OCI-LY7 (cell line): Measurements from ENCODE around the gene RBBP7. TPM values are rescaled to one million over a fixed set of nuclear protein-coding genes. Genes with fewer than 3 reads are reported as not detected.
A peak's percentile ranks its signal among the peaks of the same experiment; 100 is the strongest.

Source experiments
- BruUV-seq: library from RNA; stranded (reverse); fragments of 400-500 nt; replicated peaks from 2 replicates; lab custom pipeline; 2021; lab: Mats Ljungman, UMichigan
- CTCF ChIA-PET: fragments of 300-600 bp; sonication (Branson Sonifier 250); formaldehyde crosslinking; loops from one replicate; lab custom pipeline; 2022; ENCODE audit warnings: antibody characterized with exemption; ENCODE audit not compliant: unreplicated experiment; lab: Charles Lee
- POLR2A ChIA-PET: fragments of 300-600 bp; sonication (Branson Sonifier 250); formaldehyde crosslinking; loops from one replicate; lab custom pipeline; 2022; ENCODE audit warnings: antibody characterized with exemption; lab: Charles Lee
- DNase-seq: peaks from one replicate; pipeline ENCODE4 v3.0.0-alpha.2; 2015; ENCODE audit warnings: low spot score
- H2AFZ ChIP-seq: fragments of 200-600 bp; sonication (generic), shearing (Covaris generic); 2 replicates; pipeline ENCODE4 v1.6.1; 2014; ENCODE audit warnings: mild to moderate bottlenecking, antibody characterized with exemption, low read length, moderate library complexity
- H3K27ac ChIP-seq: fragments of 200-600 bp; sonication (generic); 2 replicates; pipeline ENCODE4 v1.5.1; 2014; ENCODE audit warnings: mixed run types, low read depth, mild to moderate bottlenecking, moderate library complexity, low read length, inconsistent platforms; ENCODE audit not compliant: poor library complexity, severe bottlenecking
- H3K36me3 ChIP-seq: fragments of 200-600 bp; sonication (generic); 2 replicates; pipeline ENCODE4 v1.6.1; 2014; ENCODE audit warnings: mild to moderate bottlenecking, antibody characterized with exemption, low read length, moderate library complexity, mixed read lengths; ENCODE audit not compliant: insufficient read depth
- H3K4me1 ChIP-seq: fragments of 200-600 bp; sonication (generic); 2 replicates; pipeline ENCODE4 v1.5.1; 2014; ENCODE audit warnings: mild to moderate bottlenecking, low read length; ENCODE audit not compliant: insufficient read depth, poor library complexity, severe bottlenecking
- H3K4me2 ChIP-seq: fragments of 200-600 bp; sonication (generic); 2 replicates; pipeline ENCODE4 v1.6.1; 2014; ENCODE audit warnings: mild to moderate bottlenecking, low read length
- H3K4me3 ChIP-seq: fragments of 200-600 bp; sonication (generic); 2 replicates; pipeline ENCODE4 v1.5.1; 2014; ENCODE audit warnings: mild to moderate bottlenecking, low read depth, low read length; ENCODE audit not compliant: poor library complexity, severe bottlenecking
- H3K79me2 ChIP-seq: fragments of 200-600 bp; sonication (generic); 2 replicates; pipeline ENCODE4 v1.6.1; 2016; ENCODE audit warnings: low read depth, mild to moderate bottlenecking, low read length, moderate library complexity, mixed read lengths; ENCODE audit not compliant: insufficient read depth
- H3K9me2 ChIP-seq: fragments of 200-600 bp; sonication (generic); 2 replicates; pipeline ENCODE4 v1.6.1; 2016; ENCODE audit warnings: mild to moderate bottlenecking, low read length, mixed read lengths; ENCODE audit not compliant: insufficient read depth
- H3K9me3 ChIP-seq: fragments of 200-600 bp; sonication (generic); 2 replicates; pipeline ENCODE4 v1.6.1; 2014; ENCODE audit warnings: mild to moderate bottlenecking, mixed run types, low read length, mixed read lengths
- H4K20me1 ChIP-seq: fragments of 200-600 bp; sonication (generic); 2 replicates; pipeline ENCODE4 v1.6.1; 2014; ENCODE audit warnings: mild to moderate bottlenecking, antibody characterized with exemption, low read length, moderate library complexity, mixed read lengths; ENCODE audit not compliant: insufficient read depth
- CTCF ChIP-seq: fragments of 200-600 bp; sonication (generic); conservative IDR thresholded peaks from 2 replicates; pipeline ENCODE4 v1.5.1; 2014; ENCODE audit warnings: mild to moderate bottlenecking, antibody characterized with exemption, low read length, moderate library complexity, mixed read lengths
- EZH2phosphoT487 ChIP-seq: fragments of 200-600 bp; sonication (generic); IDR thresholded peaks from 2 replicates; pipeline ENCODE4 v1.6.1; 2018; ENCODE audit warnings: low read depth, borderline replicate concordance, mild to moderate bottlenecking, mixed run types, antibody characterized with exemption, low read length, moderate library complexity, mixed read lengths
- intact Hi-C: fragments of 100-400 bp; cut with micrococcal nuclease; formaldehyde crosslinking; loops from one replicate; pipeline ENCODE4 v1.10.0; 2022; ENCODE audit not compliant: unreplicated experiment
- total RNA-seq, 2 experiments: library from RNA; depleted of rRNA in 1 of 2; stranded (reverse); fragments of >200 nt in 1 of 2; shearing (Covaris generic) in 1 of 2; gene quantifications; 2 replicates each; pipeline ENCODE4 v1.2.3, GENCODE V29; 2014 to 2022

RBBP7 gene
- total RNA-seq, 2 experiments from 2014 or later: 161 to 251 TPM

GRCh38 chrX:16825264-16826035 lies 44.7 kb downstream of the RBBP7 start:
- intact Hi-C loops: loop anchor here (5.0 kb wide), 1 partner anchor 222 kb away; no protein-coding TSS in a partner anchor
- ChIA-PET CTCF (no interaction called here), POLR2A (no interaction called here)
- Histone ChIP-seq H3K36me3 (peaks cover 78% of the 10 kb centered on the region), H3K4me3 (no peak overlapping the region), H3K9me2 (no peaks in the 10 kb centered on the region), H3K4me1 (no peaks in the 10 kb centered on the region), H3K4me2 (no peak overlapping the region), H3K79me2 (no peaks in the 10 kb centered on the region), H4K20me1 (no peaks in the 10 kb centered on the region), H3K27ac (no peak overlapping the region), H3K9me3 (no peaks in the 10 kb centered on the region), H2AFZ (no peak overlapping the region)
- BruUV-seq: no TSS peak
- TF ChIP-seq CTCF: no peak
- TF ChIP-seq EZH2phosphoT487: no peak
- no peak for DNase-seq

DNA sequence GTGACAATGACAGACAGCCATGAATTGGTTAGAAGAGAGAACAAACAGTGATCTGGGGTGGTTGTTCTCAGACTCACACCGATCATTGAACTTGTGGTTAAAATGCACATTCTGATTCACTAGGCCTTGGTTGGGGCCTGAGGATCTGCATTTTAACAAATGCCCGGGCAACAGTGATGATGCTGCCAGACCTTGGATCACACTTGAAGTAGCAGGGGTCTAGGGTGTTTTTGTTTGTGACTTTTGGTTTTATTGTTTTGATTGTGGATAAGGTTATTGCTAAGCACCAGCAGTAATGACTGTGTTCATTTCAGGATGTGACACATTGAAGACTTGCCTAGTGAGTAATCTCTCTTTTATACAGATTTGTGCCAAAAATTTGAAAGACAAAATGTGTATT lies 47.4 kb downstream of the RBBP7 start:
- CTCF ChIA-PET: no interaction called here
- Histone ChIP-seq H3K4me2 (no peak overlapping the region), H3K9me2 (no peaks in the 10 kb centered on the region), H3K4me1 (no peaks in the 10 kb centered on the region), H3K4me3 (no peak overlapping the region), H4K20me1 (0 out of 2 replicates have a peak, but pooled peaks cover 1% of the 10 kb centered on the region), H3K27ac (no peak overlapping the region), H3K79me2 (peaks cover 7% of the 10 kb centered on the region; the same call in 1 of the 2 replicates), H3K36me3 (peaks cover 78% of the 10 kb centered on the region), H3K9me3 (no peaks in the 10 kb centered on the region), H2AFZ (no peak overlapping the region)
- TSS peak; percentile 31 for BruUV-seq
- intact Hi-C loops: no loop called here
- no peak for DNase-seq
- POLR2A ChIA-PET: no interaction called here
- no peak for TF ChIP-seq CTCF
- TF ChIP-seq EZH2phosphoT487: no peak

- ChIA-PET POLR2A (interaction anchor here (0.5 to 1.2 kb wide), 4 partner anchors 11 to 66 kb away, joined by 3 to 7 read pairs (median 4); no protein-coding TSS in a partner anchor), CTCF (no interaction called here)
- Histone ChIP-seq H3K4me1 (peaks cover 8% of the 10 kb centered on the region), H3K9me2 (no peaks in the 10 kb centered on the region), H4K20me1 (0 out of 2 replicates have a peak, but pooled peaks cover 5% of the 10 kb centered on the region), H2AFZ (no peak overlapping the region), H3K36me3 (peaks cover 73% of the 10 kb centered on the region), H3K79me2 (peaks cover 34% of the 10 kb centered on the region), H3K4me3 (no peak overlapping the region), H3K27ac (no peak overlapping the region), H3K9me3 (no peaks in the 10 kb centered on the region), H3K4me2 (no peak overlapping the region)
- intact Hi-C loops: no loop called here
- TF ChIP-seq CTCF (no peak), EZH2phosphoT487 (no peak)
- BruUV-seq: no TSS peak
- DNase-seq: no peak
Observed at GRCh38 chrX:16819634-16820033, 50.5 kb downstream of the RBBP7 start.
